ENCODE data around the gene AGER.

Gene AGER

DNA sequence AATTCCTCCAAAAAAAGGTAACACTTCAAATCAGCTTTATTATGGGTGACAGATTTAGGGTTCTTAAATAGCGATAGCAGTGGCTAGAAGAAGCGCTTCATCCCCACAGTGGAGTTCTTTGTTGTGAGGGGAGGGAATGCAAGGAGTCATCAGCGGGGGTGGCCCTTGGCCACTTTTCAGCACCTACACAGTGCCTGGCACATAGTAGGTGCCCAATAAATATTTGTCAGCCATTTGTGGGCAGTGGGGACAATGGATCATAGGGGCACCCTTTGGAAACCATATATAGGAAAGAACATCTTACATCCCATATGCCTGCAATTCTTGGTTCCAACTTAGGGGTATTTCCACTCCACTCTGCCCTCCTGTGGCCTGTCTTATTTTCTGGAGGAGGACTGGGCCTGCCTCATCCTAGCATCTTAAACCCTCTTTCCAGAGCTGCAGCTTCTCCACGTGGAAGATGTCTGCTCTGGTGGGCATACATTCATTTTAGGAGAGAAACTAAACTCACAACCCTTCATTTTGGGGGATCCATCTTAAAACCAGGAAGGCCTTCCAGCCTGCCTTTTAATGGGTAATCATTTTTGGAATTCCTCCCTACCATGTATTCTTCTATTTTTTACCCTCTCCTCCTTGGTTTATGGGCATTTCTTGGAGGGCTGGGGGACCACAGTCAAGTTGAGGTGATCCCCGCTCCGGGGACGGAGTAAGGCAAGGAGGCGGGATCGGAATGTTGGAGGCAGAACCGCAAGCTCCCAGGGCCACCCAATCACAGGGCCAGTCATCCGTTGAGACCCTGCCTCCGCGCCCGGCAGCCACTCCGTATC is 11.0 kb upstream of the AGER start:
- peak; percentile 49; the same call in 1 of the 2 replicates for TF ChIP-seq CTCF (IDR thresholded peaks at IDR 0.05; ENCODE audit: borderline replicate concordance, insufficient read depth, low read depth, low read length)

GRCh38 chr6:32194388-32194787 is 10.3 kb upstream of the AGER start:
- H3K4me3 ChIP-seq (ENCODE audit: low read depth, low read length), result no peak overlapping the region
- TF ChIP-seq CTCF (IDR thresholded peaks at IDR 0.05; ENCODE audit: borderline replicate concordance, insufficient read depth, low read depth, low read length), result no peak

More for the DNA sequence above, 11.0 kb upstream of the AGER start:
- H3K4me3 ChIP-seq (ENCODE audit: low read depth, low read length), result peak overlapping the region; percentile 0

DNA sequence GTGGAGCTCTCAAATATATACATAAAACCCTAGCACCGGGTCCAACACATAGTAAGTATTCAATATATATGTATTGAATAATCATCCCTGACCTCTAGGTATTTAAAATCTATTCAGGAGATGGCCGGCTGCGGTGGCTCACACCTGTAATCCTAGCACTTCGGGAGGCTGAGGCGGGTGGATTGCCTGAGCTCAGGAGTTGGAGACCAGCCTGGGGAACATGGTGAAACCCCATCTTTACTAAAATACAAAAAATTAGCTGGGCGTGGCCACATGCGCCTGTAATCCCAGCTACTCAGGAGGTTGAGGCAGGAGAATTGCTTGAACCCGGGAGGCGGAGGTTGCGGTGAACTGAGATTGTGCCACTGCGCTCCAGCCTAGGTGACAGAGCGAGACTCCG is 9.0 kb upstream of the AGER start:
- peak overlapping the region; percentile 76 for H3K4me3 ChIP-seq (ENCODE audit: low read depth, low read length)

DNA sequence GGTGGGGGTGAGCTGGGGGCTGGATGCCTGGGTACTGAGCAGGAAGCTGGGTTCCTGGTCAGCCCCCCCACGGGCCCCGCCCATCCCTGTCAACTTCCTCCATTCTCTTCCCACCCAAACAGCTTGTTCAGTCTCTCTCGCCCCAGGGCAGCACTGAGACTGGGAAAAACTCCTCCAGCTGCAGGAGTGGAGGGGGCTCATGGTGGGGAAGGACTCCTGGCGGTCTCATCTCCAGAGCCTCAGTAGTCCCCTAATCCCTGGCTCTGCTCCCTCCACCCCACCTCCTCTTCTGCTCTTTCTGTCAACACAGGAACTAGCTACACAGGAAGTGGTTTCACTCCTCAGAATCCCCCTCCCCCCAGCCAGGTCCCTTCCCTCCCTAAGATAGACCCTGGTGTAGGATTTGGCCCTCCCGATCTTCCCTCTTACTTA is 8.6 kb upstream of the AGER start, which contains the start of gene GPSM3:
GPSM3 (minus strand) TSS at position 36 of the 432 bp plus-strand sequence. CDS start 130 bp downstream, outside the sequence.
- TF ChIP-seq CTCF (IDR thresholded peaks at IDR 0.05; ENCODE audit: borderline replicate concordance, insufficient read depth, low read depth, low read length), result no peak
- peak within 1 kb of the TSS; percentile 76 for H3K4me3 ChIP-seq (ENCODE audit: low read depth, low read length)

GRCh38 chr6:32191696-32192607 is 7.9 kb upstream of the AGER start:
- peak overlapping the region; percentile 76 for H3K4me3 ChIP-seq (ENCODE audit: low read depth, low read length)
- no peak for TF ChIP-seq CTCF (IDR thresholded peaks at IDR 0.05; ENCODE audit: borderline replicate concordance, insufficient read depth, low read depth, low read length)

DNA sequence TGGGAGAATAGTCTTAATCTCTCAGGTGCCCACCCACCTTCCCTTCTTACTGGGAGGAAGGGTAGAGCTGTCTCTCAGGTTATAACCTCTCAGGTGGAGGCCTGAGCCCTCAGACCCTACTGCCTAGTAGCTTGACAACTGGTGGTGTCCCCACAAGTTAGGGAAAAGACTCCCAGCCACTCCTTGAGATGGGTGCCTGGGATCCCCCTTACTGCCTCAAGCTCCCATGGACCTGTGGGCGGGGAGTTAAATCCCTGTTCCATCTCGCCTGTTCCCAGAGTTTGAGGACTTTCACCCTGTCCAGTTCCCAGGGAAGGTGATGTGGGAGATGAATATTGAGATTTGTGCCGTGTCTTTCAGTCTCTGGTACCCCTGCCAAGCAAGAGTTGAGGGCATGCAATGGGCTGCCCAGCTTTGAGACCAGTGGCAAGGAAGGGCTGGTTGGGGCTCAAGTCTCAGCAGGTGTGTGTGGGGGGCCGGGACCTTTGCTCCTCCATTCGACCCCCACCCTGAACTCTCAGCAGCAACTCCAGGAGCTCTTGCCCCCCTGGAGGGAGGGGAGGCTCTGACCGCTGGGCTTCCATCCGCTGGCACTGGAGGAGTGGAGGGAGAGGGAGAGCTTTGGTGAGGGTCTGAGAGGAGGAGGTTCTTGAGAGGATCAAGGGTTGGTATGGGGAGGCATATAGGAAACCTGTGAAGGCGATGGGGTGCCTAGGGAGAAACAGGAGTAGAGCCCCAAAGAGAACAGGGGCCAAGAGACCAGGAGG is 7.0 kb upstream of the AGER start:
- peak overlapping the region; percentile 76 for H3K4me3 ChIP-seq (ENCODE audit: low read depth, low read length)
- no peak for TF ChIP-seq CTCF (IDR thresholded peaks at IDR 0.05; ENCODE audit: borderline replicate concordance, insufficient read depth, low read depth, low read length)

All from GM12875 (cell line).